Epithelial cell of proximal tubule (primary cell): Measurements from ENCODE around the gene ASMT. TPM values are rescaled to one million over a fixed set of nuclear protein-coding genes. Genes with fewer than 3 reads are reported as not detected.
A peak's percentile ranks its signal among the peaks of the same experiment; 100 is the strongest.

ENCODE experiments used
- DNase-seq: peaks from one replicate; pipeline ENCODE4 v3.0.0-alpha.2; 2011; ENCODE audit warnings: low read depth
- H3K4me3 ChIP-seq: 2 replicates; pipeline ENCODE4 v1.5.1; 2011; ENCODE audit warnings: low read depth, mild to moderate bottlenecking, low read length
- total RNA-seq: library from RNA; depleted of rRNA; stranded (reverse); fragments of >200 nt; gene quantifications from 2 replicates; pipeline ENCODE4 v1.2.3, GENCODE V29; 2015
- TF ChIP-seq, protein P1 (sequence below): conservative IDR thresholded peaks from 2 replicates; pipeline ENCODE4 v1.5.1; 2012; ENCODE audit warnings: low read depth, mild to moderate bottlenecking, low read length

ASMT gene
- total RNA-seq, 1 donor from 2014 or later: not detected

DNA sequence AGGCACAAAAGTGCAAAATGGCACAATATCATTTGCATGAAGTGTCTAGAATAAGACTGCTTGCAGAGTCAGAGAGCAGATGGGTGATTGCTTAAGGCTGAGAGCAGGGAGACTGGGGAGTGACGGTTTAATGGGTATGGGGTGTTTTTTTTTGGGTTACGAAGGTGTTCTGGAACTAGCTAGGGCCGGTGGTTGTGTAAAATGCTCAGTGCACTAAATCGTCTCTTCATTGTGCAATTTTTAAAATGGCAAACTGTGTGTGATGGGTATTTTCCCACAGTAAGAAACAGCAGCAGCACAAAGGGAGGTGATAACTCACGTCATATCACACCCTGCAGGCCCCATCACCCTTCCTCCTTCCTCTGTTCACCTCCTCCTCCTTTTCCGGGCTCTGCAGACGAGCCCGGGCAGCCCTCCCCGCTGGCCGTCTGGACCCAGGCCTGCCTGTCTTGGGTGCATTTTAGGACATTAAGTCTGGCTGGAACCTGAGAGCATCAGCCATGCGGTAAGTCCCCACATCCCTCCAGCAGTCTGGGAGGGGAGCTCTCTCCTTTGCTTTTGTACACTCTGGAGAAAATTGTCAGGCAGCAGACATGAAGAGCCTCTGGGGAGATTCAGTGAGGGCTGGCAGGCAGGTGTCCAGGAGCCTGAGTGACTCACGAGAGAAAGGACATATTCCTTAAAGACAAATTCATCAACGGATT is 42.7 kb downstream of the ASMT start:
- H3K4me3 ChIP-seq: peak overlapping the region; percentile 5
- TF ChIP-seq, protein P1, sequence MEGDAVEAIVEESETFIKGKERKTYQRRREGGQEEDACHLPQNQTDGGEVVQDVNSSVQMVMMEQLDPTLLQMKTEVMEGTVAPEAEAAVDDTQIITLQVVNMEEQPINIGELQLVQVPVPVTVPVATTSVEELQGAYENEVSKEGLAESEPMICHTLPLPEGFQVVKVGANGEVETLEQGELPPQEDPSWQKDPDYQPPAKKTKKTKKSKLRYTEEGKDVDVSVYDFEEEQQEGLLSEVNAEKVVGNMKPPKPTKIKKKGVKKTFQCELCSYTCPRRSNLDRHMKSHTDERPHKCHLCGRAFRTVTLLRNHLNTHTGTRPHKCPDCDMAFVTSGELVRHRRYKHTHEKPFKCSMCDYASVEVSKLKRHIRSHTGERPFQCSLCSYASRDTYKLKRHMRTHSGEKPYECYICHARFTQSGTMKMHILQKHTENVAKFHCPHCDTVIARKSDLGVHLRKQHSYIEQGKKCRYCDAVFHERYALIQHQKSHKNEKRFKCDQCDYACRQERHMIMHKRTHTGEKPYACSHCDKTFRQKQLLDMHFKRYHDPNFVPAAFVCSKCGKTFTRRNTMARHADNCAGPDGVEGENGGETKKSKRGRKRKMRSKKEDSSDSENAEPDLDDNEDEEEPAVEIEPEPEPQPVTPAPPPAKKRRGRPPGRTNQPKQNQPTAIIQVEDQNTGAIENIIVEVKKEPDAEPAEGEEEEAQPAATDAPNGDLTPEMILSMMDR: peak; percentile 2
- DNase-seq: no peak

DNA sequence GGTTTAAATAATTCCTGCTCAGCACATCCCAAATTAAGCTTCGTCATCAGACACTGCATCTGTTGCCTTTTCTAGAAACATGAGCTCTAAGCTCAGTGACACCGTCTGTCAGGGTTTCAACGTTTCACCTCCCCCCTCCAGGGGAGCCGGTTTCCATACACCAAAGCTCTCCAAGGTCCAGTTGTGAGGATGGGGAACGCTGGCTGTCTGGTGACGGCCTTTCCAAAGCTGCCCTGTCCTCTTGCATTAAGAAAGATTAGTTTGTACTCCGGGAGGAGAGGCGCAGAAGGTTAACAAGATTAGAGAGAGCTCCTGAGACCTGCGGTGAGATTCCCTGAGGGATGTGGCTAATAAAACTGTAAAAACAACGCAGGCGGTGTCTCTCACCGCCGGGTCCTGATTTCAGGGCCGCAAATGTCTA is 43.2 kb downstream of the ASMT start:
- no peak overlapping the region for H3K4me3 ChIP-seq
- TF ChIP-seq, protein P1: no peak
- DNase-seq: no peak

DNA sequence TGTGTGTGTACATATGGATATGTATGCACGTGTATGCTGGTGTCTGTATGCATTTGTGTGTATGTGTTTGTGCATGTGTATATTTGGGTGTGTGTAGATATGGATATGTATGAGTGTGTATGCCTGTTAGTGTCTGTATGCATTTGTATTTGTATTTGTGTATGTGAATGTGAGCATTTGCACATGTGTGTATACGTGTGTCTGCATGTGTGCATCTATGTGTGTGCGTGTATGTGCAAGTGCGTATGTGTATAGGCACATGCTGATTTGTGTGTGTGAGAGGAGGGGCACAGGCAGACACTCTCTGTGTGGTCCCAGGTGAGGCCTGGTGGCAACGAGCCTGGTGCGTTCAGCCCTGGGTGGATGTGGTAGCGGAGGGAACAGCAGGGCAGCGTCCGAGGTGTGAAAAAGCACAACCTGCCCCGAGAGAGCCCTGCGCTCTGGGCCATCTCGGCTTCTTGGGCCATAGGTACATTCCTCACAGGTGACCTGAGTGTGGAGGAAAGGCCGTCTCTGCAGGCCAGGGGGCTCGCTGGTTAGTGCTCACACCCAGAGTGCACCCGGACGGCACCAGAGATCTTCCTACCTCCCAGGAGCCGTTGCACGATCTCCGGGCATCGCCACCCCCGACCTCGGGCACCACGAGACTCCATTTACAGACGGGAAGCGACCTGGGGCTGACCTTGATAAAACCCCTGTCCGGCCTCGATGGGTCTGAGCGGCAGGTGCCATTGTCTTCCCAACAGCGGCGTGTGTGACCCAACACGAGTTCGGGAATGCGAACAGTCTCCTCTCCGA is 45.0 kb downstream of the ASMT start:
- H3K4me3 ChIP-seq: no peak overlapping the region
- DNase-seq: no peak
- TF ChIP-seq, protein P1: no peak

DNA sequence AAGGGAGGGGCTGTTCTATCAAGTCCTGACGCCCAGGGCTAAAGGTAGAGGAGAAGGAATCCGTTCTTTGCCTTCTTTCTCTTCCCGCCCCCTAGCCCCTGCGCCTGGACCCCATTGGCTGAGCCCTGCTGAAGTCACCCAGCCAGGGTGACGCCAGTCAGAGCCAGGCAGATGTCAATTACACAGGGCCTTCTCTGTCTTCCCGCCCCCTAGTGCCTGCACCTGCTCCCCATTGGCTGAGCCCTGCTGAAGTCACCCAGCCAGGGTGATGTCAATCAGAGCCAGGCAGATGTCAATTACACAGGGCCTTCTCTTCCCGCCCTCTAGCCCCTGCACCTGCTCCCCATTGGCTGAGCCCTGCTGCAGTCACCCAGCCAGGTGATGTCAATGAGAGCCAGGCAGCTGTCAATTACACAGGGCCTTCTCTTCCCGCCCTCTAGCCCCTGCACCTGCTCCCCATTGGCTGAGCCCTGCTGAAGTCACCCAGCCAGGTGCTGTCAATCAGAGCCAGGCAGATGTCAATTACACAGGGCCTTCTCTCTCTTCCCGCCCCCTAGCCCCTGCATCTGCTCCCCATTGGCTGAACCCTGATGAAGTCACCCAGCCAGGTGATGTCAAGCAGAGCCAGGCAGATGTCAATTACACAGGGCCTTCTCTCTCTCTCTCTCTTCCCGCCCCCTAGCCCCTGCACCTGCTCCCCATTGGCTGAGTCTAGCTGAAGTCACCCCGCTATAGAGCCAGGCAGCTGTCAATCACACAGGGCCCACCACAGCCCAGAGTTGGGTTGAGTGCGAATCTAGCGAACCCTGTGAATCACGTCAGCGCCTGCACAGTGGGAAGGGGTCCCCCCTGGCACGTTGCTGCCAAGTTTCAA is 46.4 kb downstream of the ASMT start:
- no peak overlapping the region for H3K4me3 ChIP-seq
- TF ChIP-seq, protein P1: no peak
- no peak for DNase-seq

DNA sequence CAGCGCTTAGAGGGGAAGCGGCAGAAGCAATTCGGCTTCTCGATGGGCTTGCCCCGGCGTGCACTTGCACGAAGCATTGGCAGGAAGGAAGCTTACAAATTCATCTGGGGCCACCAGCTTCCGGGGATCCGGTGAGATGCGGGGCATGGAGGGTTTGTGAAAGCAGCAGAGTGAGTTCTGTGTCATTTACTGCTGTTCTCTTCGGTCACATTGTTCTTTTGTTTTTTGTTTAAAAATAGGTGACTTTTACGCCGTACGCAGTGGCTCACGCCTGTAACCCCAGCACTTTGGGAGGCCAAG is 47.0 kb downstream of the ASMT start:
- DNase-seq: no peak
- TF ChIP-seq, protein P1: no peak
- H3K4me3 ChIP-seq: no peak overlapping the region

DNA sequence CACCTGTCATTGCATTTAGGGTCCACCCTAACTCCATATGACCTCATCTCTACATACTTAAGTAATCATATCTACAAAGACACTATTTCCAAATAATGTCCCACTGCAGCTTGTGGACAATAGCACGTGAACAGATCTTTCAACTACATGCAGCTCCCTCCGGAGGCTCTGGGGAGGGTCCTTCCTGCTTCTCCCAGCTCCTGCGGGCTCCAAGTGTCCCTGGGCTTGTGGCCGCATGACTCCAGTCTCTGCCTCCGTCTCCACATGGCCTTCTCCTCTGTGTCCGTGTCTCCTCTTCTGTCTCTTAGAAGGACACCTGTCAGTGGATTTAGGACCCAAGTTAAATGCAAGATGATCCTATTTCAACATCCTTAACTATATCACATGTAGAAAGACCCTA is 52.7 kb downstream of the ASMT start:
- no peak for DNase-seq
- TF ChIP-seq, protein P1: no peak
- no peak overlapping the region for H3K4me3 ChIP-seq
